GM19099 (cell line): ENCODE measurements around the gene XAB2.

Source experiments
- POLR2A ChIP-seq: IDR thresholded peaks from 3 replicates; pipeline ENCODE4 v1.6.1; 2011; ENCODE audit warnings: low read depth; ENCODE audit not compliant: insufficient read length; ENCODE audit errors: extremely low read depth

Gene XAB2

DNA sequence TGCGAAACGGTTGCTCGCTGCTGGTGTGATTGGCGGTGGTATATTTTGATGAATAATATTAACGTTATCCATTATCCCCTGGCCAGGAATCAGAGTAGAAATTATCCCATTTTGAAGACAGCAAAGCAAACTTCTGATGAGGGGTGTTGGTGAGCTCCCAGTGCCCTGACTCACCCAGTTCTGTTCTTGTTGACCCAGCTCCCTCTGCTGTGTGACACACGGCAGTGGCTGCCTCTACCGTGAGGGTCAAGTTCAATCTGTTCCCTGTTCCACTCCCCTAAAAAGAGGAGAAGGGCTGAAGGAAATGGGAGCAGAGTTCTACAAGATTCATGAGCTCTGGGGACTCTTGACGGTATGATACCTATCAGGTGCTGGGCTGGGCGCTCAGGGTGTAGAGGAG lies 31.7 kb downstream of the XAB2 start:
- no peak for TF ChIP-seq POLR2A

DNA sequence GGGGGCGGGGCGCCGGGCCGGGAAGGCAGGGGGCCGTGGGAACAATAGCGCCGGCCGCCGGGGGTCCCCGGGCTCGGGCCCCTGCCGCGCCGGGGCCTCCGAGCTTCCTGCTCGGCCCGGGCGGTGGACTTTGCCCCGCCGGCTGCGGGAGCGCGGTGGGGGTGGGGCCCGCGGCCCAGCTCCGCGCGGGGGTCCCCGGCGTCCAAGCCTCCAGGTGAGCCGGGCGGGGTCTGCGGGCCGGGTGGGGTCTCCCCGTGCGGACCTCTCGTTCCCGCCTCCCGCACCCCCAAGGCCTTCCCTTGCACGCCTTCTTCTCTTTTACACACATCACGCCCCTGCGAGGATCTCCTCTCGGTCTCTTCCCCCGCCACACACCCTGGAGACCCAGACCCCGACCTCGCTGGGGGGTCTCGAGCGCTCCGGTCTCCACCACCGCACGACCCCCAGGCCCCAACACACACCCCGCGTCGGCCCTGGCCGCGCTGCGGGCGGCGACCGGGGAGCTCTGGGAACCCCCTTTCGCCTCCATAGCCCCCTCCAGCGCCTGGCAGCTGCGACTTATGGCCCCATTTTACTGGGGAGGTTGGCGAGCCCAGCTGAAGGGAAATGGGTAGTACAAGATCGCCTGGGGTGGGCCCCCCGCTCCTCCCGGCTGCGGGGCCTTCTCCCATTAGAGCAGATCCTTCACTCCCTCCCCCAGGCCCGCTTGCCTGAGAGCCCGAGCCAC lies 33.0 kb downstream of the XAB2 start:
- no peak for TF ChIP-seq POLR2A

DNA sequence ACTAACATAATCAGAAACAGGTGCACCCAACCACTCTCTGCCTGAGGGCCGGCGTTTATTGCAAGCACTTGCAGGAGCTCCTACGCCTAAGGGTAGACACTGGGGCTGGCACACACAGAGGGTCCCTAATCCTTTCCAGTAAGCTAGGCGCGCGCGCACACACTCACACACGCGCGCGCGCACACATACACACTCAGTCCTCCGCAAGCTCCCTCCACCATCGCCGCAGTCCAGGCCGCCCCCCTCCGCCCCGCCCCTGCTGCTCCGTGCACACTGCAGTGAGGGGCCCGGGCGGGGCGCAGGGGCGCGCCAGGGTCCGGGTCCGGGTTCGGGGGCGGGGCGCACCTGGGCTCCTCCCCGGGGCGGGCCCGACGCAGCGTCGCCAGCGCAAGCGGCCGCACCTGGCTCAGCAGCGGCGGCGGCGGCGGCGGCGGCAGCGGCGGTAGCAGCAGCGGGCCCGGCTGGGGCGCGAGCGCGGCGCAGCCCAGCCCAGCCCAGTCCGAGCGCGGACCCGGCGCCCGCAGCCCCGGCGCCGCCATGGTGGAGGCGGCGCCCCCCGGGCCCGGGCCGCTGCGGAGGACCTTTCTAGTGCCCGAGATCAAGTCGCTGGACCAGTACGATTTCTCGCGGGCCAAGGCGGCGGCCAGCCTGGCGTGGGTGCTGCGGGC lies 33.7 kb downstream of the XAB2 start, which contains the start of gene CAMSAP3:
Gene CAMSAP3 (plus strand): TSS at position 398 of the 668 bp plus-strand sequence. CDS start 140 bp downstream, at position 538.
- no peak for TF ChIP-seq POLR2A

DNA sequence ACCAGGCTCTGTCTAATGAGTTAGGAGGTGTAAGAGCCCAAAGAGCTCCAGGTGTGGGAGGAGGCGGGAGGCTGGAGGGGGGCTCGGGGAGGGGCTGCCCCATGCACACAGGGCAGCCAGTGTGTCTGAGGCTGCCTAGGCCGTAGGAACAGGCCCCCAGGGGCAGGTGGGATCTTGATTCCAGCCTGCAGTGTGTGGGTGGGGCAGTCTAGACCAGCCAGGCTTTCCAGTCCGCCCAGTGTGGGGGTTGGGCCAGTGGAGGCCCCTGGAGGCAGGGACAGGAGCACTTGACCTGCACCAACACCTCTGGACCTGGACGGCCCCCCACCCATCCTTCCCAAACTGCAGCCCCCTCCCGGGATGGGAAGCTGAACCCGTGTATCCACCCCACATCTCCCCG lies 39.1 kb downstream of the XAB2 start:
- TF ChIP-seq POLR2A = no peak

DNA sequence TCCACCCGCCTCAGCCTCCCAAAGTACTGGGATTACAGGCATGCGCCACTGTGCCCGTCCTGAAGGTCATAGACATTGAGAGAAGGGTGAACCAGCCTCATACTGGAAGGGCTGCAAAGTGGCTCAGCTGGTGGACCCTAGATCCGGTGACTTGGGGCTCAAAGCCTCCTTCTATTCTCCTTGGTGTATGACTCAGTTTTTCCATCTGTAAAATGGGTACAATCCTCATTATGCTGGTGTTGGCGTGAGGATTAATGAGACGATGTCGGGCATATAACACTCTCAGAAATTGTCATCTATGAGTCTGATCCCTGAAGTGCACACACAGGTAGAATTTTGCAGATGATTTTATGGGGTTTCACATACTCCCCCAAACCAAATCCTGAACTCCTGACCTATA lies 39.5 kb downstream of the XAB2 start:
- no peak for TF ChIP-seq POLR2A

DNA sequence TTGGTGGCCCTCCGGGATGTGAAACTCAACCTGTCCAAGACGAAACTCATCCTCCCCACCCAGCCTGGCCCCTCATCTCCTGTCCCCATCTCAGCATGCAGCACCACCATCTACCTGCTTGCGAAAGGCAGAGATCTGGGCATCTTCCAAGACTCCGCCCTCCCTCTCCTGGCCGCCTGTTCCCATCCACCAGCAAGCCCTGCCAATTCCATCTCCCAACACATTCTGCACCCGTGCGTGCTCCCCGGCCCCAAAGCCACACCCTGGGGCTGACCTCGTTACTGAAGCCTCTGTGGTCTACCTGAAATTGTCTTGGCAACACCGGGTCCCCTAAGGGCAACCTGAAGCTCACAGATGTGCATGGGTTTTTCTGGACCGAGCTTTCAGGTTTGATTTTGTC lies 46.9 kb downstream of the XAB2 start:
- no peak for TF ChIP-seq POLR2A

DNA sequence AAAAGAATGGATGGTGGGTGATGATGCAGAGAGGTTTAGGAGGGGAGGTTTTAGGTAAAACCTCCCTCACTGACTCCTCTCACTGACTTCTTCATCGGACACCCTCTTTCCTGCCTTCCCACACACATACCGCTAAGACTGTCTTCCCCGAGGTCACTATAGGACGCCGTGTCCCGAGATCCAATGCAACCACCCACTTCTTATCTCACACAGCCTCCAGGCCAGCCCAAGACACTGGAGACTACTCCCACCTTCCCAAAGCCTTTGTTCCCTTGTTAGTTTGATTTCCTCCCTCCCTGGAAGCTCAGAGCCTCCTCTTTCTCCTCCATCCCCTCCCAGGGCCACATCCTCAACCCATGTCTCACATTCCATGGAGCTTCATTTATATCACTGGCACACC lies 50.2 kb downstream of the XAB2 start:
- TF ChIP-seq POLR2A = no peak

DNA sequence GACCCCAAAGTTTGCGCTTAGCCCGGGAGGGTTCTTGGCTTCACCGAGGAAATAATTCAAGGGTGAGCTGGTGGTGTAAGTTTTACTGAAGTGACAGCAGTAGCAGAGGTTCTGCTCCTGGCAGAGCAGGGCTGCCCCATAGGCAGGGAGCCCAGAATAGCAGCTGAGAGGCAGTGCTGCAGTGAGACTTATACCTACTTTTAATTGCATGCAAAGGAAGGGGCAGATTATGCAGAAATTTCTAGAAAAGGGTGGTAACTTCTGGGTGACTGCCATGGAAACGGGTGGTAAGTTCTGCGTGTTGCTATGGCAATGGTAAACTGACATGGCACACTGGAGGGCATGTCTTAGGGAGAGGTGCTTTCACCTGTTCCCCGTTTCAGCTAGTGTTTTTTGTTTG lies 51.2 kb downstream of the XAB2 start:
- TF ChIP-seq POLR2A = no peak

DNA sequence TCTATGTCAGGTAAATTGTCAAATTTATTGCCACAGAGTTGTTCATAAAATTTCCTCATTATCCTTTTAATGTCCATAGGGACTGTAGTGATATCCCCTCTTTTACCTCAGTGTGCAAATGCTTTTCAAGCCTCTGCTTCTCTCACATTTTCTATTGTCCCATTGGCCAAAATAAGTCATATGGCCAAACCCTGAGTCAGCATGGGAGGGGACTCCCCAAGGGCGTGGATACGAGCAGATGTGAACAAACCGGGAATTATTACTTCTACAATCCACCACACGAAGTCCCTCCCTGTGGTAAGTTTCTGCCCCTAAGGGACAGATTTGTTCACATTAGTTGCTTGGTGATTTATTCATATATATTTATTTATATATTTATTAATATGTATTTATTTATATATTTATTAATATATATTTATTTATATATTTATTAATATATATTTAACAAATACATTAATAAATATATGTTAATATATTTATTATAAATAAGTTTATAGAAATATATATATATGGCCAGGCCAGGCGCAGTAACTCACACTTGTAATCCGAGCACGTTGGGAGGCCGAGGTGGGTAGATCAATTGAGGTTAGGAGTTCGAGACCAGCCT lies 53.8 kb downstream of the XAB2 start:
- TF ChIP-seq POLR2A = no peak

DNA sequence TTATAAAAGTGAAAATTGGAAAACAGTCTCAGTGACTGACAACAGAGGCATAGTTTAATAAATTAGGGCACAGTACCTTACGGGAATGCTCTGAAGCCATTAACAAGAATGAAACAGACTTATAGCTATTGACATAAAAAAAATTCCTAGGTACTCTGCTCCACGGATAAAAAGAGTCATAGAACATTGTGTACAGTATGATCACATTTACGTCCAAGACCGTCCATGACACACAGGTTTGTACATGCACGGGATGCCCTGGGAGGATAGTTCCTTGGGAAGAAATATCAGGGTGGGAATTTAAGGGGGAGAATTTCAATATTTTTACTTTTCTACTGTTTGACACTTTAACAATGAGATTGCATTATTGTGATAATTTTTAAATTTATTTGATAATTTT lies 58.6 kb downstream of the XAB2 start:
- no peak for TF ChIP-seq POLR2A
